Measurements from ENCODE around the gene GIGYF2. TPM values are rescaled to one million over a fixed set of nuclear protein-coding genes. Genes with fewer than 3 reads are reported as not detected.

Gene GIGYF2
- total and polyA plus RNA-seq, 2 of the 13 experiments (the other 11 are each of a cell fraction or from before 2014, with no cell fraction given): 44.9 to 73.5 TPM

- TF ChIP-seq TERF1 (CRISPR knock-in tag; IDR thresholded peaks at IDR 0.05): 0 out of 2 replicates have a peak, but pooled peaks have one; percentile 4
- TF ChIP-seq XBP1 (CRISPR knock-in tag; IDR thresholded peaks at IDR 0.05): no peak
- no peak for TF ChIP-seq TOPORS (CRISPR knock-in tag; IDR thresholded peaks at IDR 0.05)
- TF ChIP-seq CHD4 (IDR thresholded peaks at IDR 0.05; ENCODE audit: borderline replicate concordance, low read length): no peak
- TF ChIP-seq ZNF713 (CRISPR knock-in tag; IDR thresholded peaks at IDR 0.05): no peak
- no peak for TF ChIP-seq ZSCAN31 (CRISPR knock-in tag; IDR thresholded peaks at IDR 0.05; ENCODE audit: low read depth)
- TF ChIP-seq DZIP1 (CRISPR knock-in tag; IDR thresholded peaks at IDR 0.05): peak; percentile 4; the same call in 1 of the 2 replicates
- 0 out of 2 replicates have a peak, but pooled peaks have one; percentile 8 for TF ChIP-seq ZNF660 (CRISPR knock-in tag; IDR thresholded peaks at IDR 0.05; ENCODE audit: borderline replicate concordance, low read depth)
- TF ChIP-seq GMEB1 (CRISPR knock-in tag; IDR thresholded peaks at IDR 0.05; ENCODE audit: borderline replicate concordance): no peak
- TF ChIP-seq PAX8 (CRISPR knock-in tag; IDR thresholded peaks at IDR 0.05; ENCODE audit: borderline replicate concordance): 0 out of 2 replicates have a peak, but pooled peaks have one; percentile 39
- TF ChIP-seq FOSL2 (CRISPR knock-in tag; IDR thresholded peaks at IDR 0.05): peak; percentile 36; the same call in 1 of the 2 replicates
- 0 out of 2 replicates have a peak, but pooled peaks have one; percentile 20 for TF ChIP-seq ZNF274 (CRISPR knock-in tag; IDR thresholded peaks at IDR 0.05)
- no peak for TF ChIP-seq ZKSCAN1 (IDR thresholded peaks at IDR 0.05; ENCODE audit: low read length)
- TF ChIP-seq ZFX (CRISPR knock-in tag; IDR thresholded peaks at IDR 0.05; ENCODE audit: low read depth): peak; percentile 14
- TF ChIP-seq ZFP91 (CRISPR knock-in tag; IDR thresholded peaks at IDR 0.05; ENCODE audit: borderline replicate concordance): 0 out of 2 replicates have a peak, but pooled peaks have one; percentile 48
- no peak for TF ChIP-seq TSC22D2 (CRISPR knock-in tag; IDR thresholded peaks at IDR 0.05; ENCODE audit: borderline replicate concordance)
- no peak; the same call in none of the 2 replicates for TF ChIP-seq ZNF317 (CRISPR knock-in tag; IDR thresholded peaks at IDR 0.05)
- TF ChIP-seq RXRA (CRISPR knock-in tag; IDR thresholded peaks at IDR 0.05): no peak; the same call in 1 of the 2 replicates
- peak; percentile 43; the same call in 1 of the 2 replicates for TF ChIP-seq ZNF335 (CRISPR knock-in tag; IDR thresholded peaks at IDR 0.05)
- TF ChIP-seq PRDM4 (CRISPR knock-in tag; IDR thresholded peaks at IDR 0.05; ENCODE audit: borderline replicate concordance): no peak
- TF ChIP-seq ZNF766 (CRISPR knock-in tag; IDR thresholded peaks at IDR 0.05; ENCODE audit: borderline replicate concordance): no peak
Measured at GRCh38 chr2:232697807-232698110, 628 bp downstream of the GIGYF2 start (continued).
